CD4-positive, alpha-beta T cell (primary cell): Measurements from ENCODE around the gene BIRC6. TPM values are rescaled to one million over a fixed set of nuclear protein-coding genes. Genes with fewer than 3 reads are reported as not detected.
"Not testable (repeated sequence)": the region's sequence is repeated elsewhere in the genome, so short reads cannot be mapped to it uniquely, and the experiment has no call there.

Experiments
- ATAC-seq: fragments of 200-7000 bp; cut with Tn5 transposase; one replicate; pipeline ENCODE4 v1.10.0; 2022; ENCODE audit warnings: mild to moderate bottlenecking; ENCODE audit not compliant: poor library complexity
- CTCF ChIA-PET: fragments of 350-600 bp; sonication (Branson Sonifier 250); formaldehyde crosslinking; loops from one replicate; lab custom pipeline; 2021; ENCODE audit warnings: antibody characterized with exemption, inconsistent platforms; lab: Charles Lee
- POLR2A ChIA-PET: fragments of 350-600 bp; sonication (Branson Sonifier 250); formaldehyde crosslinking; loops from one replicate; lab custom pipeline; 2021; ENCODE audit warnings: antibody characterized with exemption, inconsistent platforms; lab: Charles Lee
- DNase-seq, 14 experiments: peaks; one replicate each; pipeline ENCODE4 v3.0.0-alpha.2; 2013 to 2020; ENCODE audit warnings: mixed read lengths in 2 of 14
- H3K27ac ChIP-seq, 2 donors: one replicate each; pipeline versions ENCODE4 v1.5.1 to v1.7.0; 2013; ENCODE audit warnings: low read length in 2 of 2, low read depth in 1 of 2, mild to moderate bottlenecking in 1 of 2
- H3K27me3 ChIP-seq, 2 experiments: 1 replicate in 1 of 2; 2 replicates in 1 of 2; pipeline versions ENCODE4 v1.6.1 to v1.7.0; 2013; ENCODE audit warnings: low read length in 2 of 2, control low read depth in 1 of 2, mild to moderate bottlenecking in 1 of 2, moderate library complexity in 1 of 2; ENCODE audit not compliant: insufficient read depth in 2 of 2, control insufficient read depth in 1 of 2
- H3K36me3 ChIP-seq: one replicate; pipeline ENCODE4 v1.6.1; 2013; ENCODE audit warnings: low read length, control low read depth; ENCODE audit not compliant: insufficient read depth
- H3K4me1 ChIP-seq: one replicate; pipeline ENCODE4 v1.6.1; 2013; ENCODE audit warnings: low read length, control low read depth; ENCODE audit not compliant: insufficient read depth
- H3K4me3 ChIP-seq: one replicate; pipeline ENCODE4 v1.5.1; 2013; ENCODE audit warnings: mild to moderate bottlenecking, low read length, moderate library complexity
- H3K9me3 ChIP-seq, 2 experiments: 1 replicate in 1 of 2; 2 replicates in 1 of 2; pipeline versions ENCODE4 v1.6.1 to v1.7.0; 2013; ENCODE audit warnings: low read length in 2 of 2, mild to moderate bottlenecking in 2 of 2, control low read depth in 1 of 2, moderate library complexity in 1 of 2; ENCODE audit not compliant: control insufficient read depth in 1 of 2, insufficient read depth in 1 of 2
- H3K27ac Mint-ChIP-seq: one replicate; pipeline ENCODE4 v1.8.0; 2020; ENCODE audit warnings: mixed read lengths
- H3K27me3 Mint-ChIP-seq: one replicate; pipeline ENCODE4 v1.8.0; 2021; ENCODE audit warnings: mixed read lengths
- H3K36me3 Mint-ChIP-seq: one replicate; pipeline ENCODE4 v1.8.0; 2021; ENCODE audit warnings: low read depth, mixed read lengths
- H3K4me1 Mint-ChIP-seq: one replicate; pipeline ENCODE4 v1.8.0; 2021; ENCODE audit warnings: low read depth, mixed read lengths
- H3K4me3 Mint-ChIP-seq: one replicate; pipeline ENCODE4 v1.8.0; 2020; ENCODE audit warnings: mild to moderate bottlenecking, mixed read lengths
- H3K9me3 Mint-ChIP-seq: one replicate; pipeline ENCODE4 v1.8.0; 2020; ENCODE audit warnings: mixed read lengths
- intact Hi-C, 2 experiments: fragments of 100-400 bp; cut with DNase I in 1 of 2; cut with micrococcal nuclease in 1 of 2; formaldehyde crosslinking; loops; one replicate each; pipeline versions ENCODE4 v1.15.1 to v1.9.0; 2023 to 2025; cut with DNase I, micrococcal nuclease
- total RNA-seq, 174 experiments: library from RNA in 2 of 174; stranded (reverse) in 2 of 174; gene quantifications; one replicate each; pipeline ENCODE4 v1.2.3 and lab custom pipeline; 2021 to 2026
- TF ChIP-seq, protein P1 (sequence below): fragments of 200-600 bp; IDR thresholded peaks from one replicate; pipeline ENCODE4 v1.8.0; 2022; ENCODE audit warnings: antibody characterized with exemption, mild to moderate bottlenecking

BIRC6 gene
- total RNA-seq, 2 experiments from 2014 or later = 110 to 113 TPM

DNA sequence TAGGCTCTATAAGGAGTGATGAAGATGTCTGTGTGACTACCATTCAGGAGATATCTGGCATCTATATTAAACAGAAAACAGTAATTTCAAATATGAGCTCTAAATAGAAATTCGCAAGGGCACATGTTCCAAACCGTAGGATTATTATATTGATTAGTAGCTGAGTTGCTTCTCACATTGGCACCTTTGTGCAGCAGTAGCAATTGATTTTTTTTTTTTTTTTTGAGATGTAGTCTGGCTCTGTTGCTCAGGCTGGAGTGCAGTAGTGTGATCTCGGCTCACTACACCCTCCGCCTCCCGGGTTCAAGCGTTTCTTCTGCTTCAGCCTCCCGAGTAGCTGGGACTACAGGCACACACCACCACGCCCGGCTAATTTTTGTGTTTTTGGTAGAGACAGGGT, 12.4 kb downstream of the BIRC6 start:
- intact Hi-C loops = no loop called here
- ChIA-PET POLR2A (no interaction called here), CTCF (interaction anchor here (1.5 kb wide), 1 partner anchor 13 kb away, joined by 3 read pairs; no protein-coding TSS in a partner anchor)
- Mint-ChIP-seq H3K27ac (peak overlapping the region; percentile 16), H3K4me1 (peaks cover 77% of the 10 kb centered on the region), H3K9me3 (no peaks in the 10 kb centered on the region), H3K27me3 (no peaks in the 10 kb centered on the region), H3K4me3 (no peak overlapping the region), H3K36me3 (peaks cover 17% of the 10 kb centered on the region)
- no peak for DNase-seq
- Histone ChIP-seq H3K9me3 (no peaks in the 10 kb centered on the region), H3K27ac (no peak overlapping the region), H3K4me3 (no peak overlapping the region), H3K4me1 (peaks cover 27% of the 10 kb centered on the region), H3K36me3 (peaks cover 4% of the 10 kb centered on the region), H3K27me3 (no peaks in the 10 kb centered on the region)
- ATAC-seq = no peak
- TF ChIP-seq, protein P1, sequence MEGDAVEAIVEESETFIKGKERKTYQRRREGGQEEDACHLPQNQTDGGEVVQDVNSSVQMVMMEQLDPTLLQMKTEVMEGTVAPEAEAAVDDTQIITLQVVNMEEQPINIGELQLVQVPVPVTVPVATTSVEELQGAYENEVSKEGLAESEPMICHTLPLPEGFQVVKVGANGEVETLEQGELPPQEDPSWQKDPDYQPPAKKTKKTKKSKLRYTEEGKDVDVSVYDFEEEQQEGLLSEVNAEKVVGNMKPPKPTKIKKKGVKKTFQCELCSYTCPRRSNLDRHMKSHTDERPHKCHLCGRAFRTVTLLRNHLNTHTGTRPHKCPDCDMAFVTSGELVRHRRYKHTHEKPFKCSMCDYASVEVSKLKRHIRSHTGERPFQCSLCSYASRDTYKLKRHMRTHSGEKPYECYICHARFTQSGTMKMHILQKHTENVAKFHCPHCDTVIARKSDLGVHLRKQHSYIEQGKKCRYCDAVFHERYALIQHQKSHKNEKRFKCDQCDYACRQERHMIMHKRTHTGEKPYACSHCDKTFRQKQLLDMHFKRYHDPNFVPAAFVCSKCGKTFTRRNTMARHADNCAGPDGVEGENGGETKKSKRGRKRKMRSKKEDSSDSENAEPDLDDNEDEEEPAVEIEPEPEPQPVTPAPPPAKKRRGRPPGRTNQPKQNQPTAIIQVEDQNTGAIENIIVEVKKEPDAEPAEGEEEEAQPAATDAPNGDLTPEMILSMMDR = no peak

DNA sequence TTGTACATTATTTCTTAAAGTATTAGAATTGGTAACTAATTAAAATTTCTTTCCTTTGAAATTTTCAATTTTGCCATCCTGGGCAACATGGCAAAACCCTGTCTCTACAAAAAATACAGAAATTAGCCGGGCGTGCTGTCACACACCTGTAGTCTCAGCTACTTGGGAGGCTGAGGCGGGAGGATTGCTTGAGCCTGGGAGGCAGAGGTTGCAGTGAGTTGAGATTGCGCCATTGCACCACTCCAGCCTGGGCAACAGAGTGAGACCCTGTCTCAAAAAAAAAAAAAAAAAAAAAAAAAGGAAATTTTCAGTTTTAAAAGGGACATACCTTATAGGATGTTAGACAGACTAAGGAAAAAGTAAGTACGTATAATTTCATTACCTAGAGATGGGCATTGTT, 14.1 kb downstream of the BIRC6 start:
- H3K4me3 Mint-ChIP-seq, H3K4me3 ChIP-seq, H3K27ac ChIP-seq, DNase-seq, H3K27ac Mint-ChIP-seq, H3K27me3 ChIP-seq, H3K36me3 ChIP-seq, ATAC-seq, CTCF ChIA-PET, H3K27me3 Mint-ChIP-seq, H3K9me3 ChIP-seq, intact Hi-C loops, POLR2A ChIA-PET, H3K9me3 Mint-ChIP-seq: not testable (repeated sequence)
- peaks cover 17% of the 10 kb centered on the region for H3K36me3 Mint-ChIP-seq
- H3K4me1 ChIP-seq = peaks cover 31% of the 10 kb centered on the region
- H3K4me1 Mint-ChIP-seq = peaks cover 80% of the 10 kb centered on the region

DNA sequence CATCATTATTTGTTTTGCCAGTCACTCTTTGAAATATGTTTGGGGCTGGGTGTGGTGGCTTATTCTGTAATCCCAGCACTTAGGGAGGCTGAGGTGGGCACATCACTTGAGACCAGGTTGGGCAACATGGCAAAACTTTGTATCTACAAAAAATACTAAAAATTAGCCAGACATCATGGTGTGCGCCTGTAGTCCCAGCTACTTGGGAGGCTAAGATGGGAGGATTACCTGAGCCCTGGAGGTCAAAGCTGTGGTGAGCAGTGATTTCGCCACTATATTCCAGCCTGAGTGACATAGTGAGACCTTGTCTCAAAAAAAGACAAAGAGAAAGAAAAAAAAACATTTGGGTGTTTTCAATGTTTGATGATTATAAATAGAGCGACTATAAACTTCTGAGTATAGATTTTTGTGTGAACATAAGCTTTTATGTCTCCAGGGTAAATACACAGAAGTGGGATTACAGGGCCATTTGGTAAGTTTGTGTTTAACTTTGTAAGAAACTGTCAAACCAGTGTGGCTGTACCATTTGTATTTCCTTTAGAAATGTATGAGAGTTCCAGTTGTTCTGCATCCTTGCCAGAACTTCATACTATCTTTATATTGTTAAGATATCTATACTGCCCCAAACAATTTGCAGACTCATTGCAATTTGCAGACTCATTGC, 15.8 kb downstream of the BIRC6 start:
- POLR2A ChIA-PET = no interaction called here
- peaks cover 24% of the 10 kb centered on the region for H3K4me1 ChIP-seq

More for the DNA sequence above, 15.8 kb downstream of the BIRC6 start:
- no peaks in the 10 kb centered on the region for H3K9me3 ChIP-seq
- CTCF ChIA-PET = no interaction called here
- Mint-ChIP-seq H3K27ac (no peak overlapping the region), H3K4me1 (peaks cover 80% of the 10 kb centered on the region), H3K4me3 (no peak overlapping the region), H3K27me3 (no peaks in the 10 kb centered on the region), H3K9me3 (no peaks in the 10 kb centered on the region), H3K36me3 (peaks cover 17% of the 10 kb centered on the region)
- TF ChIP-seq, protein P1 = no peak
- DNase-seq = no peak
- no peak overlapping the region for H3K4me3 ChIP-seq
- H3K27me3 ChIP-seq = no peaks in the 10 kb centered on the region
- no peak for ATAC-seq
- intact Hi-C loops = no loop called here
- no peak overlapping the region for H3K27ac ChIP-seq
- H3K36me3 ChIP-seq = peaks cover 4% of the 10 kb centered on the region
